Chondrocyte (in vitro differentiated cells): ENCODE measurements around the gene NFATC3. TPM values are rescaled to one million over a fixed set of nuclear protein-coding genes. Genes with fewer than 3 reads are reported as not detected.
A peak's percentile ranks its signal among the peaks of the same experiment; 100 is the strongest.
"Not testable (repeated sequence)": the region's sequence is repeated elsewhere in the genome, so short reads cannot be mapped to it uniquely, and the experiment has no call there.

ENCODE experiments used
- DNase-seq: peaks from one replicate; pipeline ENCODE4 v3.0.0; 2021; ENCODE audit warnings: mixed read lengths, low spot score
- H3K27ac Mint-ChIP-seq: one replicate; pipeline ENCODE4 v1.8.0; 2021; ENCODE audit warnings: mild to moderate bottlenecking, moderate library complexity, mixed read lengths; ENCODE audit not compliant: unreplicated experiment
- H3K27me3 Mint-ChIP-seq: 2 replicates; pipeline ENCODE4 v1.8.0; 2021; ENCODE audit warnings: low read depth, mixed read lengths
- H3K36me3 Mint-ChIP-seq: 2 replicates; pipeline ENCODE4 v1.8.0; 2021; ENCODE audit warnings: low read depth, mixed read lengths
- H3K4me1 Mint-ChIP-seq: 2 replicates; pipeline ENCODE4 v1.8.0; 2021; ENCODE audit warnings: low read depth, mild to moderate bottlenecking, mixed read lengths
- H3K4me3 Mint-ChIP-seq: one replicate; pipeline ENCODE4 v1.8.0; 2021; ENCODE audit warnings: mild to moderate bottlenecking, moderate library complexity, mixed read lengths; ENCODE audit not compliant: unreplicated experiment
- H3K9me3 Mint-ChIP-seq: 2 replicates; pipeline ENCODE4 v1.8.0; 2021; ENCODE audit warnings: low read depth, mixed read lengths
- total RNA-seq: library from RNA; stranded (reverse); gene quantifications from 3 replicates; pipeline ENCODE4 v1.2.1, GENCODE V29; 2021
- TF ChIP-seq, protein P1 (sequence below): fragments of 200-600 bp; sonication (generic); IDR thresholded peaks from 2 replicates; pipeline ENCODE4 v1.5.0; 2021; ENCODE audit warnings: antibody characterized with exemption, mild to moderate bottlenecking, moderate library complexity

NFATC3 gene
- total RNA-seq, 1 donor from 2014 or later, result 37.7 TPM

GRCh38 chr16:68089067-68089466 lies 3.9 kb downstream of the NFATC3 start:
- peaks cover 61% of the 10 kb centered on the region for H3K4me1 Mint-ChIP-seq
- no peaks in the 10 kb centered on the region for H3K36me3 Mint-ChIP-seq
- TF ChIP-seq, protein P1, sequence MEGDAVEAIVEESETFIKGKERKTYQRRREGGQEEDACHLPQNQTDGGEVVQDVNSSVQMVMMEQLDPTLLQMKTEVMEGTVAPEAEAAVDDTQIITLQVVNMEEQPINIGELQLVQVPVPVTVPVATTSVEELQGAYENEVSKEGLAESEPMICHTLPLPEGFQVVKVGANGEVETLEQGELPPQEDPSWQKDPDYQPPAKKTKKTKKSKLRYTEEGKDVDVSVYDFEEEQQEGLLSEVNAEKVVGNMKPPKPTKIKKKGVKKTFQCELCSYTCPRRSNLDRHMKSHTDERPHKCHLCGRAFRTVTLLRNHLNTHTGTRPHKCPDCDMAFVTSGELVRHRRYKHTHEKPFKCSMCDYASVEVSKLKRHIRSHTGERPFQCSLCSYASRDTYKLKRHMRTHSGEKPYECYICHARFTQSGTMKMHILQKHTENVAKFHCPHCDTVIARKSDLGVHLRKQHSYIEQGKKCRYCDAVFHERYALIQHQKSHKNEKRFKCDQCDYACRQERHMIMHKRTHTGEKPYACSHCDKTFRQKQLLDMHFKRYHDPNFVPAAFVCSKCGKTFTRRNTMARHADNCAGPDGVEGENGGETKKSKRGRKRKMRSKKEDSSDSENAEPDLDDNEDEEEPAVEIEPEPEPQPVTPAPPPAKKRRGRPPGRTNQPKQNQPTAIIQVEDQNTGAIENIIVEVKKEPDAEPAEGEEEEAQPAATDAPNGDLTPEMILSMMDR, result no peak
- H3K4me3 Mint-ChIP-seq, result no peak overlapping the region
- no peak overlapping the region for H3K27ac Mint-ChIP-seq
- H3K27me3 Mint-ChIP-seq, result no peaks in the 10 kb centered on the region
- no peaks in the 10 kb centered on the region for H3K9me3 Mint-ChIP-seq
- no peak for DNase-seq

DNA sequence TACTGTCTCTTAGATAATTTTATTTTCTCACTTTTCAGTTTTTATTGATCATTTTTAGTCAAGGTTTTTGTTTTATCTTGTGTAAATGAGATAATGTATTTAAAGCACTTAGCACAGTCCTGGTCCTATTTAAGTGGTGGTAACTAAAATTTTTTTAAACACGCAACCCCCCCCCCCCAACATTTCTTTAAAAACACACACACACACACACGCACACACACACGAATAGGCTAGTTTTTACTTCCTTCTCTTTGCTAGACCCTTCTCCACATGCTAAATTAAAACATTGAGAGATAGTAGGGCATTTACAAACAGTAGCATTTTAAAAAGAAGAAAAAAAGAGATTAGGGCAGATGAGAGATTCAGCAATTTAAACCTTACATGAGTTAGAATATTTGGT lies 5.0 kb downstream of the NFATC3 start:
- no peak for DNase-seq
- Mint-ChIP-seq H3K9me3 (no peaks in the 10 kb centered on the region), H3K36me3 (no peaks in the 10 kb centered on the region), H3K27ac (no peak overlapping the region), H3K4me1 (peaks cover 66% of the 10 kb centered on the region), H3K27me3 (no peaks in the 10 kb centered on the region), H3K4me3 (no peak overlapping the region)
- TF ChIP-seq, protein P1, result no peak

DNA sequence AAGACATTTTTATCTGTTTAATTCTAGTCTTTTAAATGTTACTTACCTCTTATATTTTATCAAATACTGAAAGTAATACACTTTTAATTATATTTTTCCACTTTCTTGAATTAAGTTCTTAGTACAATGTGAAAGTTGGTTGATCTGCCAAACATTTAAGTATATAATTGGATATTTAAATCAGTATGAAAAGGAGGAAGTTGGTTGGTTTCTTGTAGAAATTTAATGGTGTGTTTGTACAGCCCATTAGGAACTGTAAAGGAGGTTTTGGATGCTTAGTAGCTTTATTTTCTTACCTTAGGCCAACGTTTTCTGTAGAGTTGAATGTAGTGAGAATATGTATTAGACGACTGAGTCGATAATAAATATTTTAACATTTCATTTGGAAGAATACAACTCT lies 5.4 kb downstream of the NFATC3 start:
- no peak for DNase-seq
- Mint-ChIP-seq H3K4me1 (peaks cover 66% of the 10 kb centered on the region), H3K27ac (peak overlapping the region; percentile 37), H3K36me3 (no peaks in the 10 kb centered on the region), H3K27me3 (no peaks in the 10 kb centered on the region), H3K4me3 (no peak overlapping the region), H3K9me3 (no peaks in the 10 kb centered on the region)
- TF ChIP-seq, protein P1, result no peak

- Mint-ChIP-seq H3K27ac (peak overlapping the region; percentile 41), H3K27me3 (no peaks in the 10 kb centered on the region), H3K9me3 (peaks cover 1% of the 10 kb centered on the region), H3K4me1 (peaks cover 64% of the 10 kb centered on the region), H3K4me3 (no peak overlapping the region), H3K36me3 (no peaks in the 10 kb centered on the region)
- TF ChIP-seq, protein P1, result no peak
- DNase-seq, result no peak
These were observed 6.5 kb downstream of the NFATC3 start for GRCh38 chr16:68091380-68092261.

- not testable (repeated sequence) for H3K36me3 Mint-ChIP-seq, DNase-seq, H3K4me3 Mint-ChIP-seq, H3K9me3 Mint-ChIP-seq, H3K27me3 Mint-ChIP-seq
- peaks cover 64% of the 10 kb centered on the region for H3K4me1 Mint-ChIP-seq
- H3K27ac Mint-ChIP-seq, result peak overlapping the region; percentile 41
These were observed 7.1 kb downstream of the NFATC3 start for GRCh38 chr16:68092275-68092674.
